HUES6 (cell line): ENCODE results near the gene SH3RF3.

Source experiments
- H3K27ac ChIP-seq: 2 replicates; pipeline ENCODE4 v1.7.0; 2013; ENCODE audit warnings: low read depth, mild to moderate bottlenecking, low read length, inconsistent platforms
- H3K27me3 ChIP-seq: 2 replicates; pipeline ENCODE4 v1.6.1; 2013; ENCODE audit warnings: low read length; ENCODE audit not compliant: control insufficient read depth, insufficient read depth
- H3K36me3 ChIP-seq: 2 replicates; pipeline ENCODE4 v1.6.1; 2013; ENCODE audit warnings: low read length; ENCODE audit not compliant: control insufficient read depth, insufficient read depth
- H3K4me1 ChIP-seq: 2 replicates; pipeline ENCODE4 v1.6.1; 2013; ENCODE audit warnings: low read length; ENCODE audit not compliant: control insufficient read depth, insufficient read depth
- H3K4me3 ChIP-seq: 2 replicates; pipeline ENCODE4 v1.5.1; 2013; ENCODE audit warnings: low read depth, low read length
- H3K9ac ChIP-seq: one replicate; pipeline ENCODE4 v1.6.1; 2013; ENCODE audit warnings: mild to moderate bottlenecking, low read length
- H3K9me3 ChIP-seq: 2 replicates; pipeline ENCODE4 v1.6.1; 2013; ENCODE audit warnings: low read depth, low read length; ENCODE audit not compliant: control insufficient read depth, insufficient read depth

Gene SH3RF3

DNA sequence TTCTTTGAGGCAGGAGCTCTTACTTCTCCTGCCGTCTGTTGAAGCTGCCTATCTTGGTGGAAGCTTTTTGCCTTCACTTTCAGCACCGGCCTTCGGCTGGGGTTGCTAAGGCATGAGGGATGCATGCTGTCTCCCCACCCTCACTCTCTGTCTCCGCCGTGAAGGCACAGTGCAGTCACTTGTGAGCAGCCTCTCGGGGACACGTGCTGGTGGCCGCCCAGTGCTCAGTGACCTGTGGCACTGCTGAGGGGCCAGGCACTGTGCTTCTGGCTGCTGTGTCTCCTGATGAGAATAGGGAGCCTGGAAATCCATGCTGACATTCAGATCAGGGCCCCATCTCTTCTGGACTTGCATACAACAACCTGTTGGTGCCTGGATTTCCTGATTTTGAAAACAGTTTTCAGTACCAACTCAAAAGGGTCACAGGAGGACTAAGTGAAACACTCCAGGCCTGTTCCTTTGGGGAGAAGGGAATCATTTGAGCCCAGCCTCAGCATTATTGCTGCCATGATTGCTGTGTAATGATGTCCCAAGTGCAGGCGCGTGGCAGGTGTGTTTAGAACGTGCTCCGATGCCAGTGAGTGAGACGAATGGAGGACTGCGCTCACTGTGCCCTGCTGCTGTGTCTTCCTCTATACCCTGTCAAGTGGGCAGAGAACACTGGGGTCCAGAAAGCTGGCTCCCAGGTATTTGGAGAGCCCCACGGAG lies 266.6 kb downstream of the SH3RF3 start:
- no peak overlapping the region for H3K9ac ChIP-seq
- H3K27me3 ChIP-seq = no peaks in the 10 kb centered on the region
- H3K4me3 ChIP-seq = no peak overlapping the region
- H3K27ac ChIP-seq = no peak overlapping the region
- no peaks in the 10 kb centered on the region for H3K9me3 ChIP-seq
- no peaks in the 10 kb centered on the region for H3K4me1 ChIP-seq
- no peaks in the 10 kb centered on the region for H3K36me3 ChIP-seq

DNA sequence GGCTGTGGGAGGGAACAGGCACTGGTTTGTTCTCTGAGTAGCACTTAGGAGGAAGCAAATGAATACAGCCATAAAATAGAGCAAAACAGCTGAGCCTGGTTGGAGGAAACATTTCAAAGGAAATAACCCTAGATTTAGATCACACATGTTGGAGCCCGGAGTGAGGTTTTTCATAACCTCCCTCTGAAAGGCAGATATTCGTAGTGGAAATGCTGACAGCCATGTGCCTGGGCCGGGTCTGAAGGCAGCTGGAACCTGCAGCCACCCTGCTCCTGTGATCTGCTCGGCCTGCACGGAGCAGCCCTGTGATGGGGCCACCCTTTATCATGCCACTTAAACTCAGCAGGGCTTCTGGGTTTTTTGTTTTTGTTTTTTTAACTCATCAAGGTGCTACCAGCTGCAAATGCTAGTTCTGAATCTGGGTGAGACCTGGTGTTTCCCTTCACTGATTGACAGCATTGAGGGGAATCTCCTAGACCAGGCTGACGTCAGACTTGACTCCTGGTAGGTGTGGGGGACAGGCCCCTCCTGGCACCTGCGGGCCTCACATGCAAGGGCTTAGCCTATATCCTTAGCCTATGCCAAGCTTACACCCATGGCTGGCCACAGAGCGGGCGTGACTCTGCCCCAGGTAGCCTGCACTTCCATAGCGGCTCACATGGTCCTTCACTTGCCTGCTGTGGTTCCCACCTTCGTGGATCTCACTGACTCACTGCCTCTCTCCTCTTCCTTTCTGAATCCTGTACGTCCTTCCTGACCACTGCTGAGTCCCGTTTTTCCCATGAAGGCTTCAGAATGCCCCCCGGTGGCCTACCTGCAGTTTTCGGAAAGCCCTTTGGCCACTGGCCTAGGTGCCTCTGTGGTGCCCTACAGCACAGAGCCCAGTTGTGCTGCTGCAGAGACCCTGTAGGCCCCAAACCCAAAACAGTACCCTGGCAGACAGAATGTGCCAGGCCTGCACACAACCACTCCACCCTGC lies 267.5 kb downstream of the SH3RF3 start:
- H3K36me3 ChIP-seq = no peaks in the 10 kb centered on the region
- no peaks in the 10 kb centered on the region for H3K4me1 ChIP-seq
- H3K27me3 ChIP-seq = no peaks in the 10 kb centered on the region
- H3K27ac ChIP-seq = no peak overlapping the region
- H3K4me3 ChIP-seq = no peak overlapping the region
- H3K9ac ChIP-seq = no peak overlapping the region
- H3K9me3 ChIP-seq = no peaks in the 10 kb centered on the region

GRCh38 chr2:109397893-109398292 lies 268.9 kb downstream of the SH3RF3 start:
- no peak overlapping the region for H3K4me3 ChIP-seq
- H3K9ac ChIP-seq = no peak overlapping the region
- H3K36me3 ChIP-seq = no peaks in the 10 kb centered on the region
- H3K27me3 ChIP-seq = no peaks in the 10 kb centered on the region
- no peak overlapping the region for H3K27ac ChIP-seq
- H3K4me1 ChIP-seq = no peaks in the 10 kb centered on the region
- no peaks in the 10 kb centered on the region for H3K9me3 ChIP-seq

DNA sequence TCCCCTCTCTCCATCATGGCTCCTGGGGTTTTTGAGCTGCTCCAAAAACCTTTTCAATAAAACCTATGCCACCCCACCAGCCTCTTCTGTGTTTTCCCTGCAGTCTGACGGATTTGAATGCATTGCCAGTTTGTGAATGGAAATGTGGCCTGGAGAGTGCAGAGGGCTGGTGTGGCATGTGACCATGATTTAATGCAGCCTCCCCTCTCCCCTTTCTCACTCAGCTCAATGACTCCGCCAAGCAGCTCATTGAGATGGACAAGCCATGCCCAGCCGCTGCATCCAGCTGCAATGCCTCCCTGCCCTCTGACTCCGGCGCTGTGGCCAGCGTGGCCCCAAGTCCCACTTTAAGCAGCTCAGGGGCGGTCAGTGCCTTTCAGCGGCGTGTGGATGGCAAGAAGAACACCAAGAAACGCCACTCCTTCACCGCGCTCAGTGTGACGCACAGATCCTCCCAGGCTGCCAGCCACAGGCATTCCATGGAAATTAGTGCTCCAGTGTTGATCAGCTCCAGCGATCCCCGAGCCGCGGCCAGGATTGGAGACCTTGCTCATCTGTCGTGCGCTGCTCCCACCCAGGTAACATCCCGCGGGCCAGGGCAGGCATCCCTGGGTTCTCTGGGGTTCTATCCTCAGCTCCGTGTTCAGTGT lies 269.5 kb downstream of the SH3RF3 start:
- H3K36me3 ChIP-seq = no peaks in the 10 kb centered on the region
- no peaks in the 10 kb centered on the region for H3K27me3 ChIP-seq
- H3K4me1 ChIP-seq = no peaks in the 10 kb centered on the region
- no peaks in the 10 kb centered on the region for H3K9me3 ChIP-seq
- H3K27ac ChIP-seq = no peak overlapping the region
- no peak overlapping the region for H3K9ac ChIP-seq
- no peak overlapping the region for H3K4me3 ChIP-seq

- no peaks in the 10 kb centered on the region for H3K9me3 ChIP-seq
- H3K4me1 ChIP-seq = no peaks in the 10 kb centered on the region
These were observed 270.1 kb downstream of the SH3RF3 start for GRCh38 chr2:109399066-109399465.

GRCh38 chr2:109400102-109400501 lies 271.1 kb downstream of the SH3RF3 start:
- no peak overlapping the region for H3K4me3 ChIP-seq
- H3K36me3 ChIP-seq = no peaks in the 10 kb centered on the region
- H3K4me1 ChIP-seq = no peaks in the 10 kb centered on the region
- H3K27ac ChIP-seq = no peak overlapping the region
- no peaks in the 10 kb centered on the region for H3K9me3 ChIP-seq
- H3K9ac ChIP-seq = no peak overlapping the region
- no peaks in the 10 kb centered on the region for H3K27me3 ChIP-seq

More at GRCh38 chr2:109399066-109399465, 270.1 kb downstream of the SH3RF3 start:
- H3K27me3 ChIP-seq = no peaks in the 10 kb centered on the region
- no peak overlapping the region for H3K4me3 ChIP-seq
- H3K27ac ChIP-seq = no peak overlapping the region
- no peak overlapping the region for H3K9ac ChIP-seq
- no peaks in the 10 kb centered on the region for H3K36me3 ChIP-seq

GRCh38 chr2:109401370-109401769 lies 272.4 kb downstream of the SH3RF3 start:
- Histone ChIP-seq H3K9ac (no peak overlapping the region), H3K4me1 (no peaks in the 10 kb centered on the region), H3K27ac (no peak overlapping the region), H3K4me3 (no peak overlapping the region), H3K36me3 (no peaks in the 10 kb centered on the region), H3K27me3 (no peaks in the 10 kb centered on the region), H3K9me3 (no peaks in the 10 kb centered on the region)

DNA sequence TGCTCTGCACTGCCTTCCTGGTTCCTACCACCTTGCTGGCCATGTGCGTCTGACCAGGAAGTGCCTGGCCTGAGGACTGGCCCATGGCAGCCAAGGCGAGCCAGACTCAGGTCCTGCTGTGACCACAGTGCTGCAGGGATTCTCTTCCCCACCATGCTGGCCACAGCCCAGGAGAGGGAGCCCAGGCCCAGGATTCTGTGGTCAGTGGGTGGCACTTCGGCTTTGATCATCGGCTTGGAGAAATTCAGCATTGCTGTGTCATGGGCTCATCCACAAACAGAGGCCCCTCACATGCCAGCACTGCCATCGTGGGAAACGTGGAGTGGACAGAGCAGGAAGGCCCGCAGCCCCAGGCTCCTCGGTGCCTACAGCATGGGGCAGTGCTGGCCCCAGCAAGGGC lies 273.2 kb downstream of the SH3RF3 start:
- no peaks in the 10 kb centered on the region for H3K4me1 ChIP-seq
- no peak overlapping the region for H3K4me3 ChIP-seq
- H3K27me3 ChIP-seq = no peaks in the 10 kb centered on the region
- H3K9ac ChIP-seq = no peak overlapping the region
- no peak overlapping the region for H3K27ac ChIP-seq
- H3K36me3 ChIP-seq = no peaks in the 10 kb centered on the region
- no peaks in the 10 kb centered on the region for H3K9me3 ChIP-seq

GRCh38 chr2:109402980-109403840 lies 274.2 kb downstream of the SH3RF3 start:
- Histone ChIP-seq H3K9ac (no peak overlapping the region), H3K9me3 (no peaks in the 10 kb centered on the region), H3K4me1 (no peaks in the 10 kb centered on the region), H3K4me3 (no peak overlapping the region), H3K27me3 (no peaks in the 10 kb centered on the region), H3K27ac (no peak overlapping the region), H3K36me3 (no peaks in the 10 kb centered on the region)

DNA sequence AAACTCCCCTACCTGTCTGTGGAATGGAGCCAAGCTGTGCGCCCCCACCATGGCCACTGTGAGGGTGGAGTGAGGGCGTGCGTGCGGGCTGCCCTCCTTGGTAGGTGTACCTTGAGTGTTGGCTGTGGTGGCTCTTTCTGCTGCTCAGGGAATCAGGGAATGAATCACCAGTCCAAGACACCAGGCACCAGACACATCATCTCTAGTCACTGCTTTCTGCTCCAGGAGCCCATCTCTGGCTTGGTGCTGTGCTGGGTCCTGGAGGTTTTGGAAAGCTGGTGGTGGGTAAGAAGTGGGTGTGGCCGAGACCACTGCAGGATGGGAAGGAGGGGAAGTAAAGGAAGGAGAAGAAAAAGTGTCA lies 274.8 kb downstream of the SH3RF3 start:
- H3K27me3 ChIP-seq = no peaks in the 10 kb centered on the region
- H3K4me3 ChIP-seq = no peak overlapping the region
- no peaks in the 10 kb centered on the region for H3K4me1 ChIP-seq
- H3K36me3 ChIP-seq = no peaks in the 10 kb centered on the region
- H3K27ac ChIP-seq = no peak overlapping the region
- no peaks in the 10 kb centered on the region for H3K9me3 ChIP-seq
- no peak overlapping the region for H3K9ac ChIP-seq
